PC-9 (cell line): ENCODE data around the gene OR2T12.

Experiments
- CTCF ChIP-seq: fragments of 200-600 bp; sonication (generic); conservative IDR thresholded peaks from 2 replicates; pipeline ENCODE4 v1.6.1; 2017; ENCODE audit warnings: mixed run types, antibody characterized with exemption, mild to moderate bottlenecking, moderate library complexity
- EZH2 ChIP-seq: fragments of 200-600 bp; sonication (generic); IDR thresholded peaks from 2 replicates; pipeline ENCODE4 v1.8.0; 2017; ENCODE audit warnings: antibody characterized with exemption, low read depth

- TF ChIP-seq CTCF (no peak), EZH2 (no peak)
Observed at GRCh38 chr1:248277876-248278275, 25.3 kb downstream of the OR2T12 start, which contains the start of gene OR2T33.
